K562 (cell line): ENCODE data around the gene TPGS1.

ENCODE experiments used
- ATF3 ChIP-seq, 2 experiments: fragments of 450-650 bp in 1 of 2; sonication (generic) in 1 of 2; formaldehyde crosslinking in 1 of 2; IDR thresholded peaks in 1 of 2; conservative IDR thresholded peaks in 1 of 2; 2 replicates each; pipeline versions ENCODE4 v1.6.1 to v1.8.1; 2016 to 2023; ENCODE audit warnings: mild to moderate bottlenecking in 2 of 2, moderate library complexity in 2 of 2, inconsistent platforms in 1 of 2, missing genetic modification reagents in 1 of 2
- BCLAF1 ChIP-seq, 2 experiments: fragments of 450-650 bp in 1 of 2; IDR thresholded peaks; 2 replicates each; pipeline ENCODE4 v1.6.1; 2011 to 2017; ENCODE audit warnings: low read depth in 2 of 2, antibody characterized with exemption in 1 of 2, borderline replicate concordance in 1 of 2, low read length in 1 of 2, mild to moderate bottlenecking in 1 of 2, mixed read lengths in 1 of 2; ENCODE audit not compliant: control insufficient read depth in 1 of 2
- BRD4 ChIP-seq: fragments of 200-600 bp; sonication (generic); IDR thresholded peaks from 2 replicates; pipeline ENCODE4 v1.6.1; 2017; ENCODE audit warnings: inconsistent platforms
- CBX3 ChIP-seq, 2 experiments: IDR thresholded peaks; 1 replicate in 1 of 2; 2 replicates in 1 of 2; pipeline ENCODE4 v1.6.1; 2012; ENCODE audit warnings: inconsistent platforms in 2 of 2, low read length in 2 of 2, borderline replicate concordance in 1 of 2, control low read depth in 1 of 2
- CCNT2 ChIP-seq: IDR thresholded peaks from 2 replicates; pipeline ENCODE4 v1.6.1; 2011; ENCODE audit warnings: borderline replicate concordance, low read depth, mild to moderate bottlenecking, moderate library complexity, mixed read lengths, low read length; ENCODE audit not compliant: insufficient read length; ENCODE audit errors: extremely low read depth
- CTCF ChIP-seq, 3 experiments: IDR thresholded peaks in 2 of 3; conservative IDR thresholded peaks in 1 of 3; 2 replicates each; pipeline ENCODE4 v1.5.1; 2011 to 2012; ENCODE audit warnings: low read length in 3 of 3, mild to moderate bottlenecking in 3 of 3, control low read depth in 2 of 3, improper control_type of control experiment in 1 of 3, inconsistent platforms in 1 of 3, low read depth in 1 of 3, mixed read lengths in 1 of 3, moderate library complexity in 1 of 3; ENCODE audit not compliant: insufficient read depth in 2 of 3
- DIDO1 ChIP-seq: fragments of 450-650 bp; IDR thresholded peaks from 2 replicates; pipeline ENCODE4 v1.6.1; 2016; ENCODE audit warnings: low read depth, missing biosample characterization, missing genetic modification characterization
- E2F1 ChIP-seq: sonication (generic); formaldehyde crosslinking; IDR thresholded peaks from 2 replicates; pipeline ENCODE4 v1.8.1; 2023; ENCODE audit warnings: mild to moderate bottlenecking, missing genetic modification reagents, moderate library complexity
- IRF9 ChIP-seq: fragments of 450-650 bp; IDR thresholded peaks from 2 replicates; pipeline ENCODE4 v1.6.1; 2016; ENCODE audit warnings: missing biosample characterization, missing genetic modification characterization
- JUN ChIP-seq, 2 experiments: sonication (generic) in 1 of 2; formaldehyde crosslinking in 1 of 2; IDR thresholded peaks; 2 replicates each; pipeline versions ENCODE4 v1.6.1 to v1.8.0; 2012 to 2022; ENCODE audit warnings: borderline replicate concordance in 2 of 2, mild to moderate bottlenecking in 2 of 2, improper control_type of control experiment in 1 of 2, low read depth in 1 of 2, low read length in 1 of 2, missing genetic modification reagents in 1 of 2
- NFIC ChIP-seq: fragments of 450-650 bp; IDR thresholded peaks from 2 replicates; pipeline ENCODE4 v1.6.1; 2017; ENCODE audit warnings: mild to moderate bottlenecking, inconsistent platforms
- SP1 ChIP-seq: sonication (generic); formaldehyde crosslinking; IDR thresholded peaks from 2 replicates; pipeline ENCODE4 v1.8.1; 2022; ENCODE audit warnings: mild to moderate bottlenecking, missing genetic modification reagents

GRCh38 chr19:478236-478903 lies 28.9 kb upstream of the TPGS1 start:
- TF ChIP-seq CTCF (IDR thresholded peaks at IDR 0.05 in 2 of 3, conservative IDR thresholded peaks at IDR 0.05 in 1 of 3; ENCODE audit: insufficient read depth in 2 of 3, low read depth in 1 of 3, low read length in 3 of 3): no peak
- TF ChIP-seq SP1 (CRISPR knock-in tag): no peak
- no peak for TF ChIP-seq JUN (IDR thresholded peaks at IDR 0.05; ENCODE audit: borderline replicate concordance, low read depth, low read length)
- TF ChIP-seq JUN (CRISPR knock-in tag; IDR thresholded peaks at IDR 0.05; ENCODE audit: borderline replicate concordance): no peak
- no peak for TF ChIP-seq BRD4
- TF ChIP-seq CBX3 (IDR thresholded peaks at IDR 0.05; ENCODE audit: borderline replicate concordance in 1 of 2, low read length in 2 of 2): no peak
- TF ChIP-seq NFIC: no peak
- no peak for TF ChIP-seq E2F1 (CRISPR knock-in tag)
- TF ChIP-seq IRF9 (tag): no peak
- TF ChIP-seq DIDO1: no peak
- no peak for TF ChIP-seq ATF3 (IDR thresholded peaks at IDR 0.05)
- no peak for TF ChIP-seq ATF3 (CRISPR knock-in tag; conservative IDR thresholded peaks at IDR 0.05)
- no peak for TF ChIP-seq BCLAF1 (IDR thresholded peaks at IDR 0.05; ENCODE audit: borderline replicate concordance in 1 of 2, control insufficient read depth in 1 of 2, low read depth in 2 of 2, low read length in 1 of 2)
- no peak for TF ChIP-seq CCNT2
